ENCODE results near the gene OR10A6. TPM values are rescaled to one million over a fixed set of nuclear protein-coding genes. Genes with fewer than 3 reads are reported as not detected.

Gene OR10A6
- total and polyA plus RNA-seq, 2 donors (not counting 1 experiment from before 2014, with no cell fraction given), result under 0.01 to 0.06 TPM

DNA sequence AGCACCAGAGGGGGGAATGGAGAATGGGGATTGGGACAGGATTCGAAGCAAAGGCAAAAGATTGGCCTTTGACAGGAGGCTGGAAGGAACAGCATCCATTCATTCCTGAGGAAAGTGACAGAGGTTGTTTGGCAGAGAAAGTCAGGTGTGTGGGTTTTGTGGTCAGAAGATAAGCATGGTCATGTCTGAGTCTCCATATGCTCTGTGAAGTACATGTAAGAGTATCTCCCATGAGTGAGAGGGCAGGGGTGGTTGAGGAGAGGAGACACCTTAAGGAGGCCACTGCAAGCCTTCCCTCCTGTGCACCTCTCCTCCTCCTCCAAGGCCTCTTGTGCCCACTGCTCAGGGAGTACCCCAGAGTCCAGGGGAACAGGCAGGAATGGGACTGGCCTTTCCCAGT, 36.0 kb upstream of the OR10A6 start:
- no peak for TF ChIP-seq EZH2 (IDR thresholded peaks at IDR 0.05; ENCODE audit: low read length, missing control alignments)
- TF ChIP-seq, protein P1, sequence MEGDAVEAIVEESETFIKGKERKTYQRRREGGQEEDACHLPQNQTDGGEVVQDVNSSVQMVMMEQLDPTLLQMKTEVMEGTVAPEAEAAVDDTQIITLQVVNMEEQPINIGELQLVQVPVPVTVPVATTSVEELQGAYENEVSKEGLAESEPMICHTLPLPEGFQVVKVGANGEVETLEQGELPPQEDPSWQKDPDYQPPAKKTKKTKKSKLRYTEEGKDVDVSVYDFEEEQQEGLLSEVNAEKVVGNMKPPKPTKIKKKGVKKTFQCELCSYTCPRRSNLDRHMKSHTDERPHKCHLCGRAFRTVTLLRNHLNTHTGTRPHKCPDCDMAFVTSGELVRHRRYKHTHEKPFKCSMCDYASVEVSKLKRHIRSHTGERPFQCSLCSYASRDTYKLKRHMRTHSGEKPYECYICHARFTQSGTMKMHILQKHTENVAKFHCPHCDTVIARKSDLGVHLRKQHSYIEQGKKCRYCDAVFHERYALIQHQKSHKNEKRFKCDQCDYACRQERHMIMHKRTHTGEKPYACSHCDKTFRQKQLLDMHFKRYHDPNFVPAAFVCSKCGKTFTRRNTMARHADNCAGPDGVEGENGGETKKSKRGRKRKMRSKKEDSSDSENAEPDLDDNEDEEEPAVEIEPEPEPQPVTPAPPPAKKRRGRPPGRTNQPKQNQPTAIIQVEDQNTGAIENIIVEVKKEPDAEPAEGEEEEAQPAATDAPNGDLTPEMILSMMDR (conservative IDR thresholded peaks at IDR 0.05 in 1 of 2, IDR thresholded peaks at IDR 0.05 in 1 of 2; ENCODE audit: low read depth in 1 of 2, low read length in 2 of 2), result no peak

DNA sequence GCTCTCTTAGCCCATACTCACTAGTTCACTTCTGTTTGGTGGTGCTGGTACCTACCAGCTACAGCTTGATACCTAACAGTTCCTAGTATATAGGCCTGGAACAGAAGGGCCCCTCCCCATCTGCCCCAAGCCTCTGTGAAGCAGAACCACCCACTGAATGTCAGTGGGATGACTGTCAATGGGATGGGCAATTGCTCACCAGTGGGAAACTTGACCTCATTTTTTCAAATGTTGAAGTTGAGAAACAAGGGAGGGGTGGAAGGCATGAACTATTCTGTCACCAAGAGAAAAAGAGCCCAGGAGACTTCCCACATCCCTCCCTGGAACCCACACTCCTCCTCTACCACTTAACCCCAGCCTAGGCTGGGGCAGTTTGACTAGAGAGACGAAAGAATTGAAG, 34.3 kb upstream of the OR10A6 start, which contains the start of gene NLRP10:
TSS of gene NLRP10 (minus strand) at position 62 of the 400 bp plus-strand sequence. CDS start 1,952 bp downstream, outside the sequence.
- Histone ChIP-seq H3K4me3 (replicated peaks in 1 of 4; ENCODE audit: control extremely low read depth in 1 of 4, insufficient read depth in 1 of 4, low read depth in 3 of 4, low read length in 4 of 4) (peak within 1 kb of the TSS in 1 of 4 experiments; percentile 0), H3K9ac (ENCODE audit: insufficient read depth, low read length) (peak within 1 kb of the TSS; percentile 21)

More for the DNA sequence above, 36.0 kb upstream of the OR10A6 start:
- H3K27me3 ChIP-seq (ENCODE audit: control insufficient read depth, insufficient read depth, low read length), result no peaks in the 10 kb centered on the region
- no peaks in the 10 kb centered on the region for H4K20me1 ChIP-seq (ENCODE audit: control insufficient read depth, extremely low read depth, insufficient read depth, low read length)
- H3K4me1 ChIP-seq (ENCODE audit: control insufficient read depth, extremely low read depth, insufficient read depth, low read length), result peaks cover 19% of the 10 kb centered on the region
- H3K9me3 ChIP-seq (ENCODE audit: control insufficient read depth, insufficient read depth, low read depth, low read length), result no peaks in the 10 kb centered on the region
- DNase-seq (ENCODE audit: low read depth in 2 of 2), result peak in 1 of 2 donors; percentile 71
- no peaks in the 10 kb centered on the region for H3K79me2 ChIP-seq (ENCODE audit: control insufficient read depth, insufficient read depth, low read length)
- H3K4me3 ChIP-seq (replicated peaks in 1 of 4; ENCODE audit: control extremely low read depth in 1 of 4, insufficient read depth in 1 of 4, low read depth in 3 of 4, low read length in 4 of 4), result no peak overlapping the region
- no peaks in the 10 kb centered on the region for H3K36me3 ChIP-seq (ENCODE audit: control insufficient read depth, insufficient read depth, low read length)
- no peak overlapping the region for H3K9ac ChIP-seq (ENCODE audit: insufficient read depth, low read length)
- H2AFZ ChIP-seq (ENCODE audit: low read length), result no peak overlapping the region
- H3K4me2 ChIP-seq (ENCODE audit: extremely low read depth, insufficient read depth, low read length), result no peak overlapping the region
- no peak overlapping the region for H3K27ac ChIP-seq (ENCODE audit: insufficient read depth, low read length)

DNA sequence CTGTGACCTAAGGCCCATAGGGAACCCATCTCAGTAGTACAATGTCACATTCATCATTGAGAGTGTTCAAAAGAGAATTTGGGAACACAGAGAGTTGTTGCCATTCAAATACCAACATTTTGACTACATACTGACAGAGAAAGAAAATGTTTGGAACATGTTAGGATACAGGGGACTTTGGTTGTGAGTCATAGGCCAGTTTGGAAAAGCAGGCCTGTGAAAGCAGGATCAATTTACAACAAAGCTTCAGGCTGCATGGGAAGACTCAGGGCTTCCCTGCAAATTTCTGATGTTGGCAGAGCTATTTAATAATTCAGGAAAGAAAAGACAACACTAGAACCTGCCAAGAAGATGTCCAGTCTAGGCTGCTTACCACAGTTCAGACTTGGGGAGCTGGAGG, 33.8 kb upstream of the OR10A6 start:
- H3K9me3 ChIP-seq (ENCODE audit: control insufficient read depth, insufficient read depth, low read depth, low read length), result no peaks in the 10 kb centered on the region
- no peak overlapping the region for H3K4me3 ChIP-seq (replicated peaks in 1 of 4; ENCODE audit: control extremely low read depth in 1 of 4, insufficient read depth in 1 of 4, low read depth in 3 of 4, low read length in 4 of 4)
- peak overlapping the region; percentile 85 for H3K27ac ChIP-seq (ENCODE audit: insufficient read depth, low read length)
- TF ChIP-seq, protein P1 (conservative IDR thresholded peaks at IDR 0.05 in 1 of 2, IDR thresholded peaks at IDR 0.05 in 1 of 2; ENCODE audit: low read depth in 1 of 2, low read length in 2 of 2), result no peak
- no peak for TF ChIP-seq EZH2 (IDR thresholded peaks at IDR 0.05; ENCODE audit: low read length, missing control alignments)
- no peaks in the 10 kb centered on the region for H4K20me1 ChIP-seq (ENCODE audit: control insufficient read depth, extremely low read depth, insufficient read depth, low read length)
- peak overlapping the region; percentile 21 for H3K9ac ChIP-seq (ENCODE audit: insufficient read depth, low read length)
- DNase-seq (ENCODE audit: low read depth in 2 of 2), result peak; percentile 75 to 79
- peak overlapping the region; percentile 44 for H3K4me2 ChIP-seq (ENCODE audit: extremely low read depth, insufficient read depth, low read length)
- no peaks in the 10 kb centered on the region for H3K79me2 ChIP-seq (ENCODE audit: control insufficient read depth, insufficient read depth, low read length)
- peak overlapping the region; percentile 6 for H2AFZ ChIP-seq (ENCODE audit: low read length)
- no peaks in the 10 kb centered on the region for H3K36me3 ChIP-seq (ENCODE audit: control insufficient read depth, insufficient read depth, low read length)
- peaks cover 19% of the 10 kb centered on the region for H3K4me1 ChIP-seq (ENCODE audit: control insufficient read depth, extremely low read depth, insufficient read depth, low read length)
- no peaks in the 10 kb centered on the region for H3K27me3 ChIP-seq (ENCODE audit: control insufficient read depth, insufficient read depth, low read length)

More for the DNA sequence above, 34.3 kb upstream of the OR10A6 start, which contains the start of gene NLRP10:
- Histone ChIP-seq H3K27me3 (ENCODE audit: control insufficient read depth, insufficient read depth, low read length) (no peaks in the 10 kb centered on the region), H3K36me3 (ENCODE audit: control insufficient read depth, insufficient read depth, low read length) (no peaks in the 10 kb centered on the region), H2AFZ (ENCODE audit: low read length) (peak within 1 kb of the TSS; percentile 16), H3K79me2 (ENCODE audit: control insufficient read depth, insufficient read depth, low read length) (no peaks in the 10 kb centered on the region), H4K20me1 (ENCODE audit: control insufficient read depth, extremely low read depth, insufficient read depth, low read length) (no peaks in the 10 kb centered on the region), H3K27ac (ENCODE audit: insufficient read depth, low read length) (peak within 1 kb of the TSS; percentile 85), H3K4me2 (ENCODE audit: extremely low read depth, insufficient read depth, low read length) (peak within 1 kb of the TSS; percentile 44), H3K4me1 (ENCODE audit: control insufficient read depth, extremely low read depth, insufficient read depth, low read length) (peaks cover 19% of the 10 kb centered on the region), H3K9me3 (ENCODE audit: control insufficient read depth, insufficient read depth, low read depth, low read length) (no peaks in the 10 kb centered on the region)
- TF ChIP-seq EZH2 (IDR thresholded peaks at IDR 0.05; ENCODE audit: low read length, missing control alignments), result no peak
- TF ChIP-seq, protein P1 (conservative IDR thresholded peaks at IDR 0.05 in 1 of 2, IDR thresholded peaks at IDR 0.05 in 1 of 2; ENCODE audit: low read depth in 1 of 2, low read length in 2 of 2), result no peak
- peak; percentile 66 to 86 for DNase-seq (ENCODE audit: low read depth in 2 of 2)

Data from fibroblast of lung (primary cell).